ENCODE measurements around the gene DOCK6.

Gene DOCK6, protein sequence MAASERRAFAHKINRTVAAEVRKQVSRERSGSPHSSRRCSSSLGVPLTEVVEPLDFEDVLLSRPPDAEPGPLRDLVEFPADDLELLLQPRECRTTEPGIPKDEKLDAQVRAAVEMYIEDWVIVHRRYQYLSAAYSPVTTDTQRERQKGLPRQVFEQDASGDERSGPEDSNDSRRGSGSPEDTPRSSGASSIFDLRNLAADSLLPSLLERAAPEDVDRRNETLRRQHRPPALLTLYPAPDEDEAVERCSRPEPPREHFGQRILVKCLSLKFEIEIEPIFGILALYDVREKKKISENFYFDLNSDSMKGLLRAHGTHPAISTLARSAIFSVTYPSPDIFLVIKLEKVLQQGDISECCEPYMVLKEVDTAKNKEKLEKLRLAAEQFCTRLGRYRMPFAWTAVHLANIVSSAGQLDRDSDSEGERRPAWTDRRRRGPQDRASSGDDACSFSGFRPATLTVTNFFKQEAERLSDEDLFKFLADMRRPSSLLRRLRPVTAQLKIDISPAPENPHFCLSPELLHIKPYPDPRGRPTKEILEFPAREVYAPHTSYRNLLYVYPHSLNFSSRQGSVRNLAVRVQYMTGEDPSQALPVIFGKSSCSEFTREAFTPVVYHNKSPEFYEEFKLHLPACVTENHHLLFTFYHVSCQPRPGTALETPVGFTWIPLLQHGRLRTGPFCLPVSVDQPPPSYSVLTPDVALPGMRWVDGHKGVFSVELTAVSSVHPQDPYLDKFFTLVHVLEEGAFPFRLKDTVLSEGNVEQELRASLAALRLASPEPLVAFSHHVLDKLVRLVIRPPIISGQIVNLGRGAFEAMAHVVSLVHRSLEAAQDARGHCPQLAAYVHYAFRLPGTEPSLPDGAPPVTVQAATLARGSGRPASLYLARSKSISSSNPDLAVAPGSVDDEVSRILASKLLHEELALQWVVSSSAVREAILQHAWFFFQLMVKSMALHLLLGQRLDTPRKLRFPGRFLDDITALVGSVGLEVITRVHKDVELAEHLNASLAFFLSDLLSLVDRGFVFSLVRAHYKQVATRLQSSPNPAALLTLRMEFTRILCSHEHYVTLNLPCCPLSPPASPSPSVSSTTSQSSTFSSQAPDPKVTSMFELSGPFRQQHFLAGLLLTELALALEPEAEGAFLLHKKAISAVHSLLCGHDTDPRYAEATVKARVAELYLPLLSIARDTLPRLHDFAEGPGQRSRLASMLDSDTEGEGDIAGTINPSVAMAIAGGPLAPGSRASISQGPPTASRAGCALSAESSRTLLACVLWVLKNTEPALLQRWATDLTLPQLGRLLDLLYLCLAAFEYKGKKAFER (N-terminal part only)

DNA sequence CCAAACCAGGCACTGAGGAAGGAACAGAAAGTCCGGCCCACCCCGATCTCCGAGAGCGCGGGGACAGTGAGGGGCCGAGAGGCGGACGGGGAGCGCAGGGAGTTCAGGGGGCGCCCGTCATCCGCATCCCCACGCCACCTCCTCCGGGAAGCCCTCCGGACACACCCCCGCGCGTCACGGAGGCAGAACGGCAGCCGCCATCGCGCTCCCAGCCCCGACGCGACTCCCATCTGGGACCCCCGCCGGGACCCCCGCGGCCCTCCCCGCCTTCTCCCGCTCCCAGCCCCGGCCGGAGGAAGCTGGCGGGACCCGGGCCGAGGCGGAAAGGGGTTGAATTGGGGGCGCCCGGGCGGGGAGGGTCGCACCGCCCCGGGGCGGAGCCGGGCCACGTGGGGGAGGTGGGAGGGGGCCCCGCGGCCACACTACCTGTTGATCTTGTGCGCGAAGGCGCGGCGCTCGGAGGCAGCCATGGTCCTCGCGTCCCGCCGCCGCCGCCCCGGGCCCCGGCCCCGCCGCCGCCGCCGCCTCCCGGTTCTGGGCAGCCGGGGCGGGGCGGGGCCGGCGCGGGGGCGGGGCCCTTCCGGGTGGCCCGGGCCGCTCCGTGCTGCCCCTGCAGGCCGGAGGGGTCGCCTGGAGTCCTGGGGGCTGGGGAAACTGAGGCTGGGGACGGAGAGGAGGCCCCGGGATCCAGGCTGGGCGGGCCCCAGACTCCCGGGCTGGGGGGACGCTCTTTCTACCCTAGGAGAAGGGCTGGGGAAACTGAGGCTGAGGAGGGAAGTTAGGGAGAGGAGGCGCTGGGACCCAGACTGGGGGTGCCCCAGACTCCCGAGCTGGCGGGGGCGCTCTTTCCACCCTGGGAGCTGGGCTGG is at the start of gene DOCK6:
Gene DOCK6 (minus strand): TSS at position 554 of the 869 bp plus-strand sequence. CDS start 84 bp downstream, at position 470.
- DNase-seq (ENCODE audit: low read depth in 2 of 2) = peak in 1 of 2 donors; percentile 6

DNA sequence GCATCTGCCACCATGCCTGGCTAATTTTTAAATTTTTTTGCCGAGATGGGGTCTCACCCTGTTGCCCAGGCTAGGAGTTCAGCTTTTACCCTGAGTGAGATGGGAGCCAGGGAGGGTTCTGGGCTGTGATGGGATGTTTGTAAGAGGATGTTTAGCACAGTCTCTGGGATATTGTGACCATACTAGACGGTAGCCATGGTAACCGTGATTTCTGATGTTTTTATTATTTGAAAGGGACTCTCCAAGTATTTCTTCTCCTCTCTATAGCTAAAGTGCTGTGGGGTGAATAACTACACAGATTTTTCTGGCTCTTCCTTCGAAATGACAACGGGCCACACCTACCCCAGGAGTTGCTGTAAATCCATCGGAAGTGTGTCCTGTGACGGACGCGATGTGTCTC is 44.0 kb upstream of the DOCK6 start:
- DNase-seq (ENCODE audit: low read depth in 2 of 2) = no peak

DNA sequence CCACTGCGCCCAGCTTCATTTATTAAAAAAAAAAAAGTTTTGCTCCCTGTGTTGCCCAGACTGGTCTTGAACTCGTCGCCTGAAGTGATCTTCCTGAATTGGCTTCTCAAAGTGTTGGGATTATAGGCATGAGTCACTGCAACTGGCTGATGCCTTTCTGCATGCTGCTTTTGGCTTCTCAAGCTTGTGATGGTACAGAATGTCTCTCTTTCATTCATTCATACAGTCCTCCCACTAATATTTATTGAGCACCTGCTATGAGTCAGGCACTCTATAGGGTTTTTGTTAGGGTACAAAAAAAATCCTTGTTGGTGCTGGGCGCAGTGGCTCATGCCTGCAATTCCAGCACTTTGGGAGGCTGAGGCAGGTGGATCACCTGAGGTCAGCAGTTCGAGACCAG is 42.6 kb upstream of the DOCK6 start:
- no peak for DNase-seq (ENCODE audit: low read depth in 2 of 2)

DNA sequence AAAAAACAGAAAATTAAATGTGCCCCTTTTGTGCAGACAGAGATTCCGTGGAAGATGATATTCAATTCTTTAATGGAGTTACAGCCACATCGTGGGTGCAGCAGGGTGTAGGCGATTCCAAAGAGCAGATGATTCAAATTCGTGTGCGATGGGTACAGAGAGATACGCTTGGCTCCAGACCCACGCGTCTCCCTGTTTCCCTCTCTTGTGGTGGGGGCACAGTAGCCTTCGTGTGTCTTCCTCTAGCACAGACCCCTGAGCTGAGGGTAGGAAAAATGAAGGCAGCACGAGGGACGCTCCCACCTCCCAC is 38.4 kb upstream of the DOCK6 start:
- DNase-seq (ENCODE audit: low read depth in 2 of 2) = no peak

DNA sequence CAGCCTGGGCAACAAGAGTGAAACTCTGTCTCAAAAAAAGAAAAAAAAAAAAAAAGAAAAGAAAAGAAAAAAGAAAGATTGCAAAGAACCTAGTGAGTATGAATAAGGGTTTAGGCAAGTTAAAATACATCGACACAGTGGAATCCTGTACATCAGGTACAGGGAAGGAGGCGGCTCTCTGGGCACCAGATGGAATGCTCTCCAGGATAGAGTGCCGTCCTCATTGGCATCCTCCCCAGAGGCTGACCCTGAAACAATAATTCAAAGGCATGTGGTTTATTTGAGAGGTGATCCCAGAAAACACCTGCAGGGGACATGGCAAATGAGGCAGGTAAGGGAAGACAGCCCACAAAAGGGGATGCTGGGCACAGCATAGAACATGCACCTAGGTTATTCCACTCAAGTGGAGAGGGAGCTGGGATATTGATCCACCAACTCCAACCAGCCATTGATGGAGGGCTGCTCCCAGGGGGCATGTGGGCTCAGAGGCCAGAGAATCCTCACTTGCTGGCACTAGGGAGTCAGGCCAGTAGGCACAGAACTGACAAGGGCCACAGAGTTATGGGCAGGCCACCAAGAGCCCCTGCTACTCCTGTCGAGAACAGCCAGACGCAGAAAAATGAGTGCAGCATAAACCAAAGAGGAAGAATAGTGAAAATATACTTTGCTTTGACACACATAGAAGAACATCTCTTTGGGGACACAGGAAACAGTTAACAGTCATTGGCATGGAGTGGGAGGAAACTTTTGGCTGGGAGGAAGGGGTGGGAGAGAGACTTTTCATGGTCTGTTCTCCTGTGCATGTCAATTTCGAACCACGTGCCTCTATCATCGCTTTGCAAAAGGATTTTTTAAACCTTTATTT is 37.9 kb upstream of the DOCK6 start:
- DNase-seq (ENCODE audit: low read depth in 2 of 2) = no peak

DNA sequence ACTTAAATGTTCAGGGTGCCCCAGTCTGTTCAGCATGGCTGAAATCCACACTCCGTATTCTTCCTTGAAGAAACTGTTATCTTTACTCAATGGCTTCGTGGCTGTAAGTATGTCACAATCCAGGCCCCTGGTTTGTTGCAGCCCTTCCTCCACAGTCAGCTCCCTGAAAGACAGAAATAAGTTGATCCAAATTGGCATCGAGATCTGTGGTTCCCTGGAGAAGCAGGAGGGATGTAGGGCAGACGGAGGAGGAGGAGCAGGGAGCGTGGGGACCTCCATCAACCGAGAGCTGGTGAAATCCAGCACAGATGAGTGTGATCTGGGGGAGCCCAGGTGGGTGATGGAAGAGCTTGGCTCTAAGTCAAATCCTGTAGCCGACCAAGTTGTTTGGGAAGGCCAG is 33.9 kb upstream of the DOCK6 start:
- no peak for DNase-seq (ENCODE audit: low read depth in 2 of 2)

DNA sequence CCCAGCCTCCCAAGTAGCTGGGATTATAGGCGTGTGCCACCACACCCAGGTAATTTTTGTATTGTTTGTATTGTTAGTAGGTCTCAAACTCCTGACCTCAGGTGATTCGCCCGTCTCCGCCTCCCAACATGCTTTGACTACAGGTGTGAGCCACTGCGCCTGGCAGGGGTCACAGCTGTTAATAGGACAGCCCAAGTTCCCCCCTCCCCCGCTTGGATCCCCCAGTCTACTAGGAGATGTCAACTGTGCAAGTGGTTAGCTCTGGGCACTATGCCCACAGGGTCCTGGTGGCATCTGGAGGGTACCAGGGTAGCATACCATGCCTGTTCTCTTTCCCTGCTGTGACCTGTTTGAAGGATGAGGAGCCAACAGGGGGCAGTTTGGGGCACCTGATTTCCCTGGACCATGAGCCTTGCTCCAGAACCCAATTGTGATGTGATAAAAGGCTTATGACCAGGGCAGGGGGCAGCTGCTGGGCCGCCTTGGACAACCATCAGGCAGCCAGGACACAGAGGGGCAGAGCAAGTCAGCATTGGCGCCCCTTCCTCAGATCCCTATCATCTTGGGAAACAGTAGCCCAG is 33.4 kb upstream of the DOCK6 start, which contains the start of gene TSPAN16:
Gene TSPAN16 (plus strand): TSS at position 496 of the 581 bp plus-strand sequence. CDS start 138 bp downstream, outside the sequence.
- no peak for DNase-seq (ENCODE audit: low read depth in 2 of 2)

DNA sequence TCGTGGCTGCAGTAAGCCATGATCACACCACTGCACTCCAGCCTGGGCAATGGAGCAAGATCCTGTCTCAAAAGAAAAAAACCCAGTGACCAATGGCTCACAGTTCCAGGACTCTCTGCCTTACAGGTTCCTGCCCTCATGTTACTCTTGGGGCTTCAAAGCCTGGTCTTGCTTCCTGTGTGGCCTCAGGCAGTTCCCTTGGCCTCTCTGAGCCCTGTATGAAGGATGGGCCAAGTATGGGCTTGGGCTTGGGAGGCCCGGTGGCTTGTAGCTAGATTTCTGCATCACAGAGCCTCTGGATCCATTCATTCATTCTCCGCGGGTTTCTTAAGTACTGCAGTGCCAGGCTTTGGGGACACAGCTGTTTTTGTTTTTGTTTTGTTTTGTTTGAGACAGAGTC is 32.9 kb upstream of the DOCK6 start:
- no peak for DNase-seq (ENCODE audit: low read depth in 2 of 2)

DNA sequence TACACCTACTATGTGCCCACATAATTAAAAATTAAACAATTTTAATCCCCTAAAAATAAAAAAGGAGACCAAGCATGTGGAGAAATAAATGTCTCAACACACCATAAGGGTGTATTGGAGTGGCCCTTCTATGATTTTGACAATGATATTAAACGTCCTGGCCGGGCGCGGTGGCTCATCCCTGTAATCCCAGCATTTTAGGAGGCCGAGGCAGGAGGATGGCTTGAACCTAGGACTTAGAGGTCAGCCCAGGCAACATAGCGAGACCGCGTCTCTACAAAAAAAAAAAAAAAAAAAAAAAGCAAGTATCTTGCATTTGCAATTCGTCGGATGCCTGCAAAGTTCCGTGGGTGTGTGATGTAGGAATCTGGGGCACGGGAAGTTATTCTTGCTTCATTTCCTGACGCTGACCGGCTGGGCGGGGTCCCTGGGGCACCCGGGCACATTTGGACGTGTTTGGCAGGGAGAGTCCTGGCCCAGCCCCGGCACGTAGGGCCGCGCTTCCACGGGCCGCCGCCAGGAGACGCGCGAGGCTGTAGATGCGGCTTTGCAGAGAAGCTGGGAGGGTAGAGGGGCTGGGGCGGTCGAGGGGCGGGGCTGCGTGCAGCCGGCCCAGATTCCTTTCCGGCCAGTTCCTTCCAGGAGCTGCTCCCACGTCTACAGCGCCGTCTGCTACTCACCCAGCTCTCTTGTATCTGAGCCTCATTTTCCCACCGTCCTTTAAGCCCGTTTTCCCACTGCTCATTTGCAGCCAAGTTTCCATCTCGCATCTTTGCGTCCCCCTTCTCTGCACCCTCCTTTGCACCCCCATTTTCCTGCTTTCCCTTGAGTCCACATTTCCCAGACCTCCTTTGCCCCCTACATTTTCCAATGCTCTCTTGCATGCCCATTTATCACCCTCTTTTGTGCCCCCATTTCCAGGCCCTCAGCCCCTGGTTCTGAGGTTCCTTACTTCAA is 31.4 kb upstream of the DOCK6 start:
- peak; percentile 54 to 59 for DNase-seq (ENCODE audit: low read depth in 2 of 2)

DNA sequence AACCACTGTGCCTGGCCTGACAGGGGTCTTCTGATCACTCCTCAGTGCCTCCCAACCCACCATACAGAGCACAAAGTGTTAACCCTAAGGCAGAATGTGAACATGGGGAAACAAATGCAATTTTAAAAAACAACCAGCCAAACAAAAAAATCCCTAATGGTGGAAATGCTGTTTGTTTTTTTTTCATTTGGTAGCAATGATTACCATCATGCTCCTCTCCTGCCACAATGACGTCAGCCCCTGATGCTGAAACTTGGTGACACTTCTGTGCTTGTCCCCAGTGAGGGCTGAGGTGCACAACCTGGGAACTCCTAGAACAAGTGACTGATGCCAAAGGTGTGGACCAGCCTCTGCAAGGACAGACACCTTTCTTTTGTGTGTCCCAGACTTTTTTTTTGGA is 29.7 kb upstream of the DOCK6 start:
- DNase-seq (ENCODE audit: low read depth in 2 of 2) = no peak

DNA sequence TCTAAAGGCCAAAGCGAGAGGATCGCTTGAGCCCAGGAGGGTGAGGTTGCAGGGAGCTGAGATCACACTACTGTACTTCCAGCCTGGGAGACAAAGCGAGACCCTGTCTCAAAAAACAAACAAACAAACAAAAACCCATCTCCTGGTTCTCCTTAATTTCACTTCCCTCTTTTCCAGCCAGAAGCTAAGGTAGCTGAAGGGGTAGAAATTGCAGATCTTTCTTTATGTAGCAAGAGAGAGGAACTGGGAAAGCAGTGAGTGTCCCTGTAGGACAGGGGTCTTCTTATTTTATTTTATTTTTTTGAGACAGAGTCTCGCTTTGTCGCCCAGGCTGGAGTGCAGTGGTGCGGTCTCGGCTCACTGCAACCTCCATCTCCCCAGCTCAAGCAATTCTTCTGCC is 29.1 kb upstream of the DOCK6 start:
- DNase-seq (ENCODE audit: low read depth in 2 of 2) = no peak

DNA sequence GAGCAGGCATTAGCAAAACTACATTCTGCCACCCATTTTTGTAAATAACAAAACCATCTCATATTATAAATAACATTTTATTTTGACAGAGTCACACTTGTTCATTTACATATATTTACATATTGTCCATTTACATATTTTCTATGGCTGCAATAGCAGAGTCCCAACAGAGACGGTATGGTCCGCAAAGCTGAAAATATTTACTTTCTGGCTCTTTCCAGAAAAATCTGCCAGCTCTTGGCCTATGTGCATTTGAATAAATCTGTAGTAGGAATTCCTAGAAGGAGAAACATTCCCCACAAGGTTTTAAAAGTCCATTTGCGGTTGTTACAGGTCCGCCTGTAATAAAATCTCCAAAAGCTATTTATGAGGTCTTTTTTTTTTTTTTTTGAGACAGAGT is 27.9 kb upstream of the DOCK6 start:
- DNase-seq (ENCODE audit: low read depth in 2 of 2) = no peak

DNA sequence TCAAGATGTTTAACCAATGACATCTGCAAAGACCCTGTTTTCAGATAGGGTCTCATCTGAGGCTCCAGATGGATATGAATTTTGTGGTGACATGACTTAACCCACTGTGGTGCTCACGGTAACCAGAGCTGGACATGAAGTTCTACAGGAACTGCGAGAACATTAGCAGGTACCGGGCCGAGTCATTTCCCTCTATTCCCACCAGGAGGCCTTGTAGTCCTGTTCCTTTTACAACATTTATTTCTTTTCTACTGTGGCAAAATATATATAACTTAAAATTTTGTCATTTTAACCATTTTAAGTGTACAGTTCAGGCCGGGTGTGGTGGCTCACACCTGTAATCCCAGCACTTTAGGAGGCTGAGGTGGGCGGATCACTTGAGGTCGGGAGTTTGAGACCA is 26.0 kb upstream of the DOCK6 start:
- no peak for DNase-seq (ENCODE audit: low read depth in 2 of 2)

DNA sequence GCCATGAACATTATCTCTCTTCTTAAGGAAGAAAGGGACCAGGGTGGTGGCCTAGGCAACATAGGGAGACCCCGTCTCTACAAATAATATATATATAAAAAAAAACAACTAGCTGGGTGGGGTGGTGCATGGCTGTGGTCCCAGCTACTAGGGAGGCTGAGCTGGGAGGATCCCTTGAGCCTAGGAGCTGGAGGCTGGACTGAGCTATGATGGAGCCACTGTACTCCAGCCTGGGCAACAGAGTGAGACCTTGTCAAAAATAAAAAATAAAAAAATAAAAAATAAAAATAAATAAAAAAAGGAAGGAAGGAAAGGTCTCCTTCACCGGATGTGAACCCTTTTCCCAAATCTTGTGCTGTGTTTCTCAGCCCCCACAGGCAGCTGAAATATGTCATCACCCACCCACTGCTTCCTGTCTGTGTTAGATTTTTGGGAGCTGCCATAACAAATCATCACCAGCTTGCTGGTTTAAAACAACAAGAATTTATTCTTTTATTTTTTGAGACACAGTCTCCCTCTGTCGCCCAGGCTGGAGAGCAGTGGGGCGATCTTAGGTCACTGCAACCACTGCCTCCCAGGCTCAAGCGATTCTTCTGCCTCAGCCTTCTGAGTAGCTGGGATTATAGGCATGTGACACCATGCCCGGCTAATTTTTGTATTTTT is 24.1 kb upstream of the DOCK6 start:
- DNase-seq (ENCODE audit: low read depth in 2 of 2) = no peak

DNA sequence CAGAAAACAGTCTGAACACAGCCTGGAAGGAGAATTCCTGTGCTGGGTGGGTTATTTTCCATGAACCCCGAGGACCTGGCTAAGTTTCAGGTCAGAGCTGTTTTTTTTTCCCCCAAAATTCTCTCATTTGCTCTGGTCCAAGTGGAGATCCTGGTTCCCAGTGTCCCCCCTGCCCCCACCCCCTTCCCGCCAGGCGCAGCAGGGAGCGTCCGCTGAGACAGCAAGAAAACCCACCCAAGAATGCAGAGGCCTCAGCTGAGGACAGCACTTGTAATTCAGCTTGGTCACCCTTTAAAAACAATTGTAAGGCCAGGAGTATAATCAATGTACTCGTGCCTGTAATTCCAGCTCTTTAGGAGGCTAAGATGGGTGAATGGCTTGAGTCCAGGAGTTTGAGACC is 22.2 kb upstream of the DOCK6 start:
- DNase-seq (ENCODE audit: low read depth in 2 of 2) = no peak

DNA sequence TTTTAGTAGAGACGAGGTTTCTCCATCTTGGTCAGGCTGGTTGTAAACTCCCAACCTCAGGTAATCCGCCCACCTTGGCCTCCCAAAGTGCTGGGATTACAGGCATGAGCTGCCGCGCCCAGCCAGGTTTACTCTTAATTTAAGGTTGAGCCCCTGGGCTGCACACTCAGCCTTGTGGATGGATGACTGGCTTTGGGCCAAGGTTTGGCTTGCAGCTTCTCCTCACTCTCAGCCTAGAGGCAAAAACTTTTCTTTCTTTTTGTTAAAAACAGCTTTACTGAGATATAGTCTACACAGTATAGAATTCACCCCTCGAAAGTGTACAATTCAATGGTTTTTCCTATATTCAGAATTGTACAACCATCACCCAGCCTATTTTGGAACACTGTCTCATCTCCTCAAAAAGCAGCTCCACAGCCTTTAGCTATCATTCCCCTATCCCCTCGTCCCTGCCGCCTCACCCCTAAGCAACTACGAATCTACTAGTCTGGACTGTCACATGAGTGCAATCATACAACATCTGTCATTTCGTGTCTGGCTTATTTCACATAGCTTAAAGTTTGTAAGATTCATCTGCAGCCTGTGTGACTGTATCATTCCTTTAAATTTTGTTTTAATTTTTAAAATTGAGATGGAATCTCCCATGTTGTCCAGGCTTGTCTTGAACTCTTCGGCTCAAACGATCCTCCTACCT is 19.2 kb upstream of the DOCK6 start:
- DNase-seq (ENCODE audit: low read depth in 2 of 2) = no peak

DNA sequence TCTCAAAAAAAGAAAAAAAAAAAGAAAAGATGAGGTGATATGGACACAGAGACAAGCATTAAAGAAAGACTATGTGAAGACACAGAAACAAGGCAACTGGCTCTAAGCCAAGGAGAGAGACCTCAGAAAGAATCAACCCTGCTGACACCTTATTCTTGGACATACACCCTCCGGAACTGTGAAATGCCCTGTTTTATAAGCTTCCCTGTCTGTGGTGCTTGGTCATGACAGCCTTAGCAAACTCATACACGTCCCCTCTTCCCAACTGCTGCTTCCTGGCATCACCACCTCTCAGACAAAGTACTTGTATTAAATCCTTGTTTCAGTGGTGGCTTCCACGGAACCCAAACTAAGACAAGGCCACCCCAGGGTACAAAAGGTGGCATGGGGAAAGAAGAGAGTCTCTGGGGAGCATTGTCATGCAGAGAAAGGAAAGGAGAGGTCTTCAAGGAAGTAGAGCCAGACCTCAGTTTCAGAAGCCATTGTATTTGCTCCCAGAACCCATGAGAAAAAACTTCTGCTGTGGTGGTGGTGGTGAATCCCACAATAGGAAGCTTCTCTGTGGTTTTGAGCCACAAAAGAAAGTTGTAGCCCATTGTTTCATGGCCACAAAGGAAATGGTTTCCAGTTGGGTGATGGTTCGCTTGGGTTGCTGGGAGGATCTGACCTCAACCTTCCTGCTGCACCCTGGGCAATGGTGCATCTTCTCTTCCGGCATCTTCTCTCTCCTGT is 17.3 kb upstream of the DOCK6 start:
- peak in 1 of 2 donors; percentile 1 for DNase-seq (ENCODE audit: low read depth in 2 of 2)
